ENCODE measurements around the gene CLPTM1L. TPM values are rescaled to one million over a fixed set of nuclear protein-coding genes. Genes with fewer than 3 reads are reported as not detected.

CLPTM1L gene
- polyA plus RNA-seq, 1 donor from 2014 or later, result 61.6 TPM

DNA sequence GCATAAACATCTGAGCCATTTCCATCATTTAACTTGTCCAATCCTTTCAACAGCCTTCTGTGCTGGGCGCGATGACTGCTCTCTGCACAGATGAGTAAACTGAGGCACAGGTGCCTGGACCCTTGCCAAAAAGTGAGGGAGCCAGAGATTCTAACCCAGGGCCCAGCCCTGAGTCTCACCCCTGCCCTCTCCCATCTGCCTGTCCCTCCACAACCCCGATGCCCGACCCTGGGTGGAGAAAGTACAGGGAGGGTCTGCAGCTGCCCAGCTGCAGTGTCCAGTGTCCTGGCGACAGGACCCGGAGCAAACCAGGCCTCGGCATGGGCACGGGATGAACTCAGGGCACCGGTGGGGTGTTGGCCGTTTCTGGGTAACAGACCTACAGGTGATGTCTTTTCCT lies 39.6 kb upstream of the CLPTM1L start:
- no peak overlapping the region for H3K9ac ChIP-seq (ENCODE audit: low read length)
- H3K27ac ChIP-seq (ENCODE audit: low read length), result no peak overlapping the region
- no peaks in the 10 kb centered on the region for H3K79me2 ChIP-seq (replicated peaks; ENCODE audit: insufficient read depth, low read length)
- H3K36me3 ChIP-seq (ENCODE audit: insufficient read depth, low read length), result no peaks in the 10 kb centered on the region
- no peak overlapping the region for H3K4me3 ChIP-seq (ENCODE audit: low read length)
- H3K4me2 ChIP-seq (ENCODE audit: low read length), result no peak overlapping the region
- TF ChIP-seq, protein P1, sequence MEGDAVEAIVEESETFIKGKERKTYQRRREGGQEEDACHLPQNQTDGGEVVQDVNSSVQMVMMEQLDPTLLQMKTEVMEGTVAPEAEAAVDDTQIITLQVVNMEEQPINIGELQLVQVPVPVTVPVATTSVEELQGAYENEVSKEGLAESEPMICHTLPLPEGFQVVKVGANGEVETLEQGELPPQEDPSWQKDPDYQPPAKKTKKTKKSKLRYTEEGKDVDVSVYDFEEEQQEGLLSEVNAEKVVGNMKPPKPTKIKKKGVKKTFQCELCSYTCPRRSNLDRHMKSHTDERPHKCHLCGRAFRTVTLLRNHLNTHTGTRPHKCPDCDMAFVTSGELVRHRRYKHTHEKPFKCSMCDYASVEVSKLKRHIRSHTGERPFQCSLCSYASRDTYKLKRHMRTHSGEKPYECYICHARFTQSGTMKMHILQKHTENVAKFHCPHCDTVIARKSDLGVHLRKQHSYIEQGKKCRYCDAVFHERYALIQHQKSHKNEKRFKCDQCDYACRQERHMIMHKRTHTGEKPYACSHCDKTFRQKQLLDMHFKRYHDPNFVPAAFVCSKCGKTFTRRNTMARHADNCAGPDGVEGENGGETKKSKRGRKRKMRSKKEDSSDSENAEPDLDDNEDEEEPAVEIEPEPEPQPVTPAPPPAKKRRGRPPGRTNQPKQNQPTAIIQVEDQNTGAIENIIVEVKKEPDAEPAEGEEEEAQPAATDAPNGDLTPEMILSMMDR (IDR thresholded peaks at IDR 0.05; ENCODE audit: poor library complexity, severe bottlenecking), result no peak
- TF ChIP-seq EZH2 (IDR thresholded peaks at IDR 0.05; ENCODE audit: borderline replicate concordance, insufficient read depth, low read length, poor library complexity, severe bottlenecking), result no peak
- TF ChIP-seq EP300 (conservative IDR thresholded peaks at IDR 0.05; ENCODE audit: poor library complexity, severe bottlenecking), result no peak
- peaks cover 53% of the 10 kb centered on the region for H3K27me3 ChIP-seq (ENCODE audit: insufficient read depth, low read depth, low read length)
- no peaks in the 10 kb centered on the region for H3K9me2 ChIP-seq (ENCODE audit: insufficient read depth, low read length)
- no peaks in the 10 kb centered on the region for H3K9me3 ChIP-seq (ENCODE audit: low read length)
- no peaks in the 10 kb centered on the region for H3F3A ChIP-seq (ENCODE audit: insufficient read depth, low read length, poor library complexity, severe bottlenecking)
- H4K20me1 ChIP-seq (ENCODE audit: insufficient read depth), result no peaks in the 10 kb centered on the region
- H2AFZ ChIP-seq (ENCODE audit: low read depth, low read length), result no peak overlapping the region

DNA sequence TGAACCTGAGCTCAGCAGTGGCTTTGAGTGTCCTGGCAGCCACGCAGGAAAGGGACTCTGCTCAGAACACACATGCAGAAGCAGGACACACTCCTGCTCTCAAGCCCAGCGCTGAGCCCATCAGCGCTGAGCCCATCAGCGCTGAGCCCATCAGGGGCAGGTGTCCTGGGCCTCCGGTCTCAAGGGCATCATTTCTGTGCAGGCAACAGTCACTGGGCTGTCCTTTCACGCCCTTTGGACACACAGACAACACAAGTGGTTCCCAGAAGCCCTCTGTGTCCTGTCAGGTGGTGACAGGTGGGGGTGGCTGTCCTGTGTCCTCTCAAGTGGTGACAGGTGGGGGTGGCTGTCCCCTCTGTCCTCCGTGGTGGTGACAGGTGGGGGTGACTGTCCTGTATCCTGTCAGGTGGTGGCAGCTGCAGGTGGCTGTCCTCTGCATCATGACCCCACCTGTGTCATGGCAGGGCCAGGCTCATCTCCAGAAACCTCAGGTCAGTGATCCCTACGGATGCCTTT lies 39.0 kb upstream of the CLPTM1L start:
- TF ChIP-seq POLR2AphosphoS5 (IDR thresholded peaks at IDR 0.05) (no peak), EZH2 (IDR thresholded peaks at IDR 0.05; ENCODE audit: borderline replicate concordance, insufficient read depth, low read length, poor library complexity, severe bottlenecking) (no peak), REST (IDR thresholded peaks at IDR 0.05; ENCODE audit: borderline replicate concordance) (no peak), SMC3 (conservative IDR thresholded peaks at IDR 0.05; ENCODE audit: poor library complexity) (no peak), EP300 (conservative IDR thresholded peaks at IDR 0.05; ENCODE audit: poor library complexity, severe bottlenecking) (no peak), MXI1 (conservative IDR thresholded peaks at IDR 0.05; ENCODE audit: poor library complexity, severe bottlenecking) (no peak), RAD21 (conservative IDR thresholded peaks at IDR 0.05) (no peak), TAF1 (IDR thresholded peaks at IDR 0.05; ENCODE audit: low read depth) (no peak)
- TF ChIP-seq, protein P1 (IDR thresholded peaks at IDR 0.05; ENCODE audit: poor library complexity, severe bottlenecking), result no peak
- Histone ChIP-seq H2AFZ (ENCODE audit: low read depth, low read length) (no peak overlapping the region), H3K9me2 (ENCODE audit: insufficient read depth, low read length) (no peaks in the 10 kb centered on the region), H4K20me1 (ENCODE audit: insufficient read depth) (no peaks in the 10 kb centered on the region), H3K36me3 (ENCODE audit: insufficient read depth, low read length) (no peaks in the 10 kb centered on the region), H3K79me2 (replicated peaks; ENCODE audit: insufficient read depth, low read length) (no peaks in the 10 kb centered on the region), H3K4me3 (ENCODE audit: low read length) (no peak overlapping the region), H3K9me3 (ENCODE audit: low read length) (peaks cover under 1% of the 10 kb centered on the region), H3F3A (ENCODE audit: insufficient read depth, low read length, poor library complexity, severe bottlenecking) (no peaks in the 10 kb centered on the region), H3K27me3 (ENCODE audit: insufficient read depth, low read depth, low read length) (peaks cover 48% of the 10 kb centered on the region), H3K4me2 (ENCODE audit: low read length) (no peak overlapping the region), H3K27ac (ENCODE audit: low read length) (no peak overlapping the region), H3K9ac (ENCODE audit: low read length) (no peak overlapping the region)

All from neural cell (in vitro differentiated cells).